Left hindlimb (tissue), 1 donor: ENCODE measurements around the gene DDX60.
"Not testable (repeated sequence)": the region's sequence is repeated elsewhere in the genome, so short reads cannot be mapped to it uniquely, and the experiment has no call there.

Source experiments
- DNase-seq: peaks from one replicate; pipeline ENCODE4 v3.0.0-alpha.2; 2018

Gene DDX60, protein sequence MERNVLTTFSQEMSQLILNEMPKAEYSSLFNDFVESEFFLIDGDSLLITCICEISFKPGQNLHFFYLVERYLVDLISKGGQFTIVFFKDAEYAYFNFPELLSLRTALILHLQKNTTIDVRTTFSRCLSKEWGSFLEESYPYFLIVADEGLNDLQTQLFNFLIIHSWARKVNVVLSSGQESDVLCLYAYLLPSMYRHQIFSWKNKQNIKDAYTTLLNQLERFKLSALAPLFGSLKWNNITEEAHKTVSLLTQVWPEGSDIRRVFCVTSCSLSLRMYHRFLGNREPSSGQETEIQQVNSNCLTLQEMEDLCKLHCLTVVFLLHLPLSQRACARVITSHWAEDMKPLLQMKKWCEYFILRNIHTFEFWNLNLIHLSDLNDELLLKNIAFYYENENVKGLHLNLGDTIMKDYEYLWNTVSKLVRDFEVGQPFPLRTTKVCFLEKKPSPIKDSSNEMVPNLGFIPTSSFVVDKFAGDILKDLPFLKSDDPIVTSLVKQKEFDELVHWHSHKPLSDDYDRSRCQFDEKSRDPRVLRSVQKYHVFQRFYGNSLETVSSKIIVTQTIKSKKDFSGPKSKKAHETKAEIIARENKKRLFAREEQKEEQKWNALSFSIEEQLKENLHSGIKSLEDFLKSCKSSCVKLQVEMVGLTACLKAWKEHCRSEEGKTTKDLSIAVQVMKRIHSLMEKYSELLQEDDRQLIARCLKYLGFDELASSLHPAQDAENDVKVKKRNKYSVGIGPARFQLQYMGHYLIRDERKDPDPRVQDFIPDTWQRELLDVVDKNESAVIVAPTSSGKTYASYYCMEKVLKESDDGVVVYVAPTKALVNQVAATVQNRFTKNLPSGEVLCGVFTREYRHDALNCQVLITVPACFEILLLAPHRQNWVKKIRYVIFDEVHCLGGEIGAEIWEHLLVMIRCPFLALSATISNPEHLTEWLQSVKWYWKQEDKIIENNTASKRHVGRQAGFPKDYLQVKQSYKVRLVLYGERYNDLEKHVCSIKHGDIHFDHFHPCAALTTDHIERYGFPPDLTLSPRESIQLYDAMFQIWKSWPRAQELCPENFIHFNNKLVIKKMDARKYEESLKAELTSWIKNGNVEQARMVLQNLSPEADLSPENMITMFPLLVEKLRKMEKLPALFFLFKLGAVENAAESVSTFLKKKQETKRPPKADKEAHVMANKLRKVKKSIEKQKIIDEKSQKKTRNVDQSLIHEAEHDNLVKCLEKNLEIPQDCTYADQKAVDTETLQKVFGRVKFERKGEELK (N-terminal part only)

GRCh38 chr4:168318266-168318895, at the start of gene DDX60:
DDX60 (minus strand) TSS chr4:168318752; CDS start chr4:168311259, 7,493 bp downstream.
- DNase-seq = peak; percentile 81

GRCh38 chr4:168367065-168367464, 48.5 kb upstream of the DDX60 start:
- no peak for DNase-seq

DNA sequence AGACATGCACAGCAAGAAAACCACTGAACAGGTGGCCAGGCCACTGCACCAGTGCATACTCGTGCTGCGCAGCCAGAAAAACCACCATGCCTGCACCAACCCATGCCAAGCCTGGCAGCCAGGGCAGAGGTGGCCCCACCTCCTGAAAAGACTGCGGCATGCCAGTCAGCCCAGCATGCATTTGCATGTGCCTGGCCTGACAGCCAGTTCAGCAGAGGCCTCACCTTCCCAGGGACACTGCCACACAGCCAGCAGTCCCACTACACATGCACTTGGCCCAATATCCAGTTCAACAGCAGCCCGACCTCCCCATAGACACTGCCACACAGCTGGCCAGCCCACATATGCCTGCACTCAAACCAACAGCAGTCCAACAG, 43.5 kb upstream of the DDX60 start:
- no peak for DNase-seq

DNA sequence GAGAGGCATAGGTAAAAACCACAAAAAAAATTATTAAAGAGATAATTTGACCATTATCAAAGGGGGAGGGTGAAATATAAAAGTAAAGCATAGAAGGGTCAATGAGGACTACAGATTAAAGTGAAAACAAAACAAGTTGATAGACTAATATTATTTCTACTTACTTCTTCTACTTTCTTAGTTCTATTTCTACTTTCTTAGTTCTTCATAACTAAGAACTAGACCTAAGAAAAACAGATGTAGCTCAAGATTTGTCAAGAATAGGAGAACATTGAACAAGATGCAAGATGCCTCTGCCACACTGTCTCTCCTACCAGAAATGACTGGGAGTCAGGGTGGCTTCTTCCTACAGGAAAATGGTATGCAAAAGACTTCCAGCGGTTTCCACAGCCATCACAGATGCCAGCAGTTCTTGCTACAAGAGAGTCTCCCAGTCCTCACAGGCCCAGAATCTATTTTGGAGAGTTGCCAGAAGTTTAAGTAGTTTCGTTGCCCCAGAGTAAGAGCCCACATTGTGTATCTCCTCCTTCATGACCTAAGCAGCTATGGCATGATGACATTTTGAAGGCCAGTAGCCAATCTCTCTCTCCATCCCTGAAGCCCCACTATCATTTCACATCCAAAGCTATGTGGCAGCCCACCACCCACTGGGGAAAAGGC, 42.9 kb upstream of the DDX60 start:
- no peak for DNase-seq

GRCh38 chr4:168360271-168360670, 41.7 kb upstream of the DDX60 start:
- DNase-seq = no peak

GRCh38 chr4:168357941-168358340, 39.4 kb upstream of the DDX60 start:
- DNase-seq = no peak

DNA sequence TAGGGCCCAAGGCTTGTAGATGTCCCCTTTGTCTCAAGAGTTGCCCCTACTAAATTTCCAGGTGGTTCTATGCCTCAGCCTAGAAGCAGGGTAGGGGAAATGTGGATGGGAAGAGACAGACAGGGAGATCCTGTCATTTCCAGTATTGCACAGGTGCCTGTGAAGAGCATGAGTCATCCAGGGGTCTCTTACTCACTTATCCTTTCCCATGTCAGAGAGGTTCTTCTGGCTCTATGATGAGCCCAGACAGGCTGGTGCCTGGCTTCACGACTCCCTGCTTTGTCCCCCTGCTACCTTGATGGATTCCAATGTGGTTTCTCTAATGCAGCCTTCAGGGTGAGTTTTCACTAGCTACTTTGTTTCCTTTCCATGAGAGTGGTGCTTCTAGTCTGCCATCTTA, 35.2 kb upstream of the DDX60 start:
- DNase-seq = no peak

GRCh38 chr4:168337550-168337940, 19.0 kb upstream of the DDX60 start:
- no peak for DNase-seq

GRCh38 chr4:168336837-168337549, 18.4 kb upstream of the DDX60 start:
- DNase-seq = no peak

GRCh38 chr4:168335621-168336020, 17.1 kb upstream of the DDX60 start:
- no peak for DNase-seq

DNA sequence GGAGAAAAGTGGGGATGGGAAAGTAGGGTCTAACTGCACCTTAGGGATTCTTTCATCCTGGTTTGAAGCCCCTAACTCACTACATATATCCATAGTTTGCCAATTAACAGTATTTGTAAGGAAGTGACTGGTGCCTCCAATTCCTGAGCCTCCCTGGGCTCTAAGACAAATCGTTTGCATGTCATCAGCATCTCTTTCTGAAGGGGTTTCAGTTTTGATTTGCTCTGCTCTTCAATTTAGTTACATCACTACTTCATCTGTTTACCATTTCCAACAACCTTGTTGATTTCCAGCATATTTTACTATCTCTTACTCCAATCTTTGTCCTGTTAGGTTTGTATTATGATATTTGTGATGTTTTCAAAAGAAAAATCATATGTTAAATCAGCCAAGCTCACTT, 15.5 kb upstream of the DDX60 start:
- no peak for DNase-seq

DNA sequence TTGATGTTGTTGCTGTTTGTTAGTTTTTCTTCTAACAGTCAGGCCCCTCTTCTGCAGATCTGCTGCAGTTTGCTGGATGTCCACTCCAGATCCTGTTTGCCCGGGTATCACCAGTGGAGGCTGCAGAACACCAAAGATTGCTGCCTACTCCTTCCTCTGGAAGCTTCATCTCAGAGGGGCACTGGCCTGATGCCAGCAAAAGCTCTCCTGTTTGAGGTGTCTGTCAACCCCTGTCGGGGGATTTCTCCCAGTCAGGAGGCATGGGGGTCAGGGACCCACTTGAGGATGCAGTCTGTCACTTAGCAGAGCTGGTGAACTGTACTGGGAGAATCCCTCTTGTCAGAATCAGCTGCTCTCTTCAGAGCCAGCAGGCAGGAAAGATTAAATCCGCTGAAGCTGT, 12.0 kb upstream of the DDX60 start:
- not testable (repeated sequence) for DNase-seq

GRCh38 chr4:168325591-168325990, 7.0 kb upstream of the DDX60 start:
- no peak for DNase-seq

DNA sequence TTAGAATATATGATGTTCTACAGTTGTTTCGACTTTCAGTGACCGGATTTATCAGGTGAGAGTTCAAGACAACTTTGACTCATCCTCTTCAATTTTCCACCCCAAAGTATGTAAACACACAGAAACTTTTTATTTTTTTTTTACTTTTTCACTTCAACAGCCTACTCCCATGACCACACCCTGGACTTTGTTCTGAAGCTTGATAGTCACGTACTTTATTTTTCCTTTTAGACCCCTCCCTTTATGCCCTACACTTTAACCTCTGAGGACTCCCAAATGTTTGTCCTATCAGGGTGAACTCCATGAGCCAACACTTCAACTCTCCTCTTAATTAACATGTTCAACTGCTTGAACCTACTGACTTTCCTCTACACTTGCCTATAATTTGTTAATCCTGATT, 2.5 kb upstream of the DDX60 start:
- DNase-seq = no peak

- DNase-seq = no peak
Observed at GRCh38 chr4:168319486-168320019, 1.0 kb upstream of the DDX60 start.

DNA sequence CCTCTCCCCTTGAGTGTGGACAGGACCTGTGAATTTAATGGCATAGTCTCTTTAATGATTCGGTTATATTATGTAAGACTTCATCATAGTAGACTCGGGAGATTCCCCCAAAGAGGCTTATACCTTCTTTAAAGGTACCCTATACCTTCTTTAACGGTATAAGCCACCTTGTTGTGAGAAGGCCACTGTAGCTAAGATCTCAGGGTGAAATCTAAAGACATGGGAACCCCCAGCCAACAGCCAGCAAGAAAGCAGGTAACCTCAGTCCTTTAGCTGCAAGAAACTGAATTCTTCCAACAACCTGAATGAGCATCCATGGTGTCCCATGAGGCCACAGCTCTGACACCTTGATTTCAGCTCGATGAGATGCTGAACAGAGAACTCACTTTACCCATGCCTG, 931 bp downstream of the DDX60 start:
- DNase-seq = no peak

DNA sequence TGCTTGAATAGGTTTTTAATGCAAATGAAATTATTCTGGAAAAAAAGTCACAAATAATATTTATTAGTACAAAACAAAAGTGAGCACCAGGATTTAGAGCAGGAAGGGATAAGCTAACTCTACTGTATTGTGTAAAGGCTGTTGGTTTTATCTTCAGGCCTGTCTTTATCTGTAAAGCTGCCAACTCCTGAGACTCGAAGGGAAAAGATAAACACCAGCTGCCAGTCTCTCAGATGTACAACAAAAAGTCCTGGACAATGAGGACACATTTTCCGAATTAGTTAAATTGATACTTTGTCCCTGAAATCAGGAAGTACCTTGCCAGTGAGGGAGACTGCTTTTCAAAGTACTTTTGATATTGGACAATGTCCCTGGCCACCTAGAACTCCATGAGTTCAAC, 8.8 kb downstream of the DDX60 start:
- no peak for DNase-seq

GRCh38 chr4:168308912-168309311, 9.6 kb downstream of the DDX60 start:
- DNase-seq = no peak

DNA sequence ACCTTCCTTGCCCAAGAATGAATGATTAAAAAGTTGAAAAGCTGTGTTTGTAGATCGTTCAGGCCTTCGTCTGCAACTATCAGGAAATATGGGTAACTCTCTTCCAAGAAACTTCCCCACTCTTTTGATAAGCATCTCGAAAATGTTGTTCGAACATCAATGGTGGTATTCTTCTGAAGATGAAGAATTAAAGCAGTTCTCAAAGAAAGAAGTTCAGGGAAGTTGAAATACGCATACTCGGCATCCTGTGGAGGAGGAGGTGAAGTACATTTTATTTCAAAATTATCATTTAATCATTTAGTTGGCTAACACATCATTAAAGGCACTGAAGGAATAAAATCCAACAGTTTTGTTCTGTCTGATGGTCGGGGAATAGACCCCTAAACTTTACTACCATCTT, 12.1 kb downstream of the DDX60 start:
- DNase-seq = no peak

DNA sequence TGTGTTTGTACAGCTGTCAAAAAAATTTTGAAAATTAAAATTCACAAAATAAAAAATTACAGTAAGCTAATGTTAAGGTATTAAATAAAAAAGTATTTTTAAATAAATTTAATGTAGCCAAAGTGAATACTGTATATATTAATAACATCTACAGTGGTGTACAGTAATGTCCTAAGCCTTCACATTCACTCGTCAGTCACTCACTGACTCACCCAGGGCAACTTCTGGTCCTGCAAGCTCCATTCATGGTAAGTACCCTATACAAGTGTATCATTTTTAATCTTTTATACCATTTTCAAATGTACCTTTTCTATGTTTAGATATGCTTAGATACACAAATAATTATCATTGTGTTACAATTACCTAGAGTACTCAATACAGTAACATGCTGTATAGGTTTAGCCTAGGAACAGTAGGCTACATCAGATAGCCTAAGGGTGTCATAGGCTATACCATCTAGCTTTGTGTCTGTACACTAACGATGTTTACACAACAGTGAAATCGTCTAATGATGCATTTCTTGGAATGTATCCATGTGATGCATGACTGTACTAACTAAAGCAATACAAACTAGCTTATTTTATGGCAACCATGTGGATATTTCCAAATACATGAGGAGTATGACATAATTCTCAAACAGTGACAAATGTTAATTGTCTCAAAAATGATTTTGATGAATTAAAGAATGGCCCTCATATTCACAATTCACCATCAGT, 13.7 kb downstream of the DDX60 start:
- DNase-seq = no peak

DNA sequence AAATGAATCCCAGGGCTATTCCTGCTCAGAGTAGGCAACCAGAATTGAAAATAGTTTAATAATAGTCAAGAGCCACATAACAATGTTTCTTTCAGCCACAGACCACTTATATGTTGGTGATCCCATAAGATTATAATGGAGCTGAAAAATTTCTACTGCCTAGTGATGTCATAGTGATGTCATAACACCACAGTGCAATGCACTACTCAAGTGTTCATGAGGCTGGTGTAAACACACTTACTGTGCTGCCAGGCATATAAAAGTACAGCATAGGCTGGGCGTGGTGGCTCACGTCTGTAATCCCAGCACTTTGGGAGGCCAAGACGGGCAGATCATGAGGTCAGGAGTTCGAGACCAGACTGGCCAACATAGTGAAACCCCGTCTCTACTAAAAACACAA, 15.1 kb downstream of the DDX60 start:
- not testable (repeated sequence) for DNase-seq
